Epithelial cell of proximal tubule (primary cell): ENCODE measurements around the gene KMT2B. TPM values are rescaled to one million over a fixed set of nuclear protein-coding genes. Genes with fewer than 3 reads are reported as not detected.
A peak's percentile ranks its signal among the peaks of the same experiment; 100 is the strongest.

ENCODE experiments used
- DNase-seq: peaks from one replicate; pipeline ENCODE4 v3.0.0-alpha.2; 2011; ENCODE audit warnings: low read depth
- H3K4me3 ChIP-seq: 2 replicates; pipeline ENCODE4 v1.5.1; 2011; ENCODE audit warnings: low read depth, mild to moderate bottlenecking, low read length
- total RNA-seq: library from RNA; depleted of rRNA; stranded (reverse); fragments of >200 nt; gene quantifications from 2 replicates; pipeline ENCODE4 v1.2.3, GENCODE V29; 2015
- TF ChIP-seq, protein P1 (sequence below): conservative IDR thresholded peaks from 2 replicates; pipeline ENCODE4 v1.5.1; 2012; ENCODE audit warnings: low read depth, mild to moderate bottlenecking, low read length

KMT2B gene
- total RNA-seq, 1 donor from 2014 or later, result 20.2 TPM

DNA sequence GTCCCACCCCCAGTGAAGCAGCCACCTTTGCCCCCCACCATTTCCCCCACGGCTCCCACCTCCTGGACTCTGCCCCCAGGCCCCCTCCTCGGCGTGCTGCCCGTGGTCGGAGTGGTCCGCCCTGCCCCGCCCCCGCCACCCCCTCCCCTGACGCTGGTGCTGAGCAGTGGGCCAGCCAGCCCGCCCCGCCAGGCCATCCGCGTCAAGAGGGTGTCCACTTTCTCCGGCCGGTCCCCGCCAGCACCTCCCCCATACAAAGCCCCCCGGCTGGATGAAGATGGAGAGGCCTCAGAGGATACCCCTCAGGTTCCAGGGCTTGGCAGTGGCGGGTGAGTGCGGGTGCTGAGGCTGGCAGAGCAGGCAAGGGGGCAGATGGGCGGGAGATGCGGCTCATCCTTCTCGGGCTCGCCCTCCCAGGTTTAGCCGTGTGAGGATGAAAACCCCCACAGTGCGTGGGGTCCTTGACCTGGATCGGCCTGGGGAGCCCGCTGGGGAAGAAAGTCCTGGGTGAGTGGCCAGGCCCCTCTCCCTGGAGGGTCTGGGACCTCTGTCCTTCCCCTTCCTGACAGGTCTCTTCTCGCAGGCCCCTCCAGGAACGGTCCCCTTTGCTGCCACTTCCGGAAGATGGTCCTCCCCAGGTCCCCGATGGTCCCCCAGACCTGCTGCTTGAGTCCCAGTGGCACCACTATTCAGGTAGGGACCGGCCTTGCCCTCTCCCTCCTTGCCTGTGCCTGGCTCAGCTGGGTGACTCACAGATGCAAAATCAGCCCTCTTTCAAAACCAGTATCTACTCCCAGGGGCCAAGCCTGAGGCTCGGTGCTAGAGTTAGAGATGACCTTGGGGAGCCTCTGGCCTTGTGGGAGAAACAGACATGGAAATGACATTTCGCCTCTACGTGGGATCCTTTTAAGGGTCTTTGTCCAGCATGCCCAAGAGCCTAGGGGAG is 15.7 kb downstream of the KMT2B start:
- no peak overlapping the region for H3K4me3 ChIP-seq
- TF ChIP-seq, protein P1, sequence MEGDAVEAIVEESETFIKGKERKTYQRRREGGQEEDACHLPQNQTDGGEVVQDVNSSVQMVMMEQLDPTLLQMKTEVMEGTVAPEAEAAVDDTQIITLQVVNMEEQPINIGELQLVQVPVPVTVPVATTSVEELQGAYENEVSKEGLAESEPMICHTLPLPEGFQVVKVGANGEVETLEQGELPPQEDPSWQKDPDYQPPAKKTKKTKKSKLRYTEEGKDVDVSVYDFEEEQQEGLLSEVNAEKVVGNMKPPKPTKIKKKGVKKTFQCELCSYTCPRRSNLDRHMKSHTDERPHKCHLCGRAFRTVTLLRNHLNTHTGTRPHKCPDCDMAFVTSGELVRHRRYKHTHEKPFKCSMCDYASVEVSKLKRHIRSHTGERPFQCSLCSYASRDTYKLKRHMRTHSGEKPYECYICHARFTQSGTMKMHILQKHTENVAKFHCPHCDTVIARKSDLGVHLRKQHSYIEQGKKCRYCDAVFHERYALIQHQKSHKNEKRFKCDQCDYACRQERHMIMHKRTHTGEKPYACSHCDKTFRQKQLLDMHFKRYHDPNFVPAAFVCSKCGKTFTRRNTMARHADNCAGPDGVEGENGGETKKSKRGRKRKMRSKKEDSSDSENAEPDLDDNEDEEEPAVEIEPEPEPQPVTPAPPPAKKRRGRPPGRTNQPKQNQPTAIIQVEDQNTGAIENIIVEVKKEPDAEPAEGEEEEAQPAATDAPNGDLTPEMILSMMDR, result no peak
- DNase-seq, result no peak

DNA sequence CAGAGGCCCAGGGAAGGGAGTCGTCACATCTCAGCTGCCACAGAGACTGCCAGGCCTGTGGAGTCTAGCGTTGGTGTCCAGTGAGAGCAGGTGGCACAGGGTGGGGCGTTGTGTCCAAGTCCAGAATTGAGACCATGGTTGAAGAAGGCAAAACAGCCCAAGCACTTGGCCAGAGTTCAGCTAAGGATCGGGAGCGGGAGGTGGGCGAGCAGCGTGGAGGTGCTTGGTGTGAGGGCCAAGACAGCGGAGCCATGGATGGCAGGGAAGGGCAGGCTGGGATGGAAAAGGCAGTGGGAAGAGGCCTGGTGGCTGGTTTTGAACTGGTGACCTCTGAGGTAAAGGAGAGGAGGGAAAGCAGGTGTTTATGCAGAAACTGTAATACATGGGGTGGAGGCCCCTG is 16.5 kb downstream of the KMT2B start:
- DNase-seq, result no peak
- H3K4me3 ChIP-seq, result no peak overlapping the region
- TF ChIP-seq, protein P1, result no peak

DNA sequence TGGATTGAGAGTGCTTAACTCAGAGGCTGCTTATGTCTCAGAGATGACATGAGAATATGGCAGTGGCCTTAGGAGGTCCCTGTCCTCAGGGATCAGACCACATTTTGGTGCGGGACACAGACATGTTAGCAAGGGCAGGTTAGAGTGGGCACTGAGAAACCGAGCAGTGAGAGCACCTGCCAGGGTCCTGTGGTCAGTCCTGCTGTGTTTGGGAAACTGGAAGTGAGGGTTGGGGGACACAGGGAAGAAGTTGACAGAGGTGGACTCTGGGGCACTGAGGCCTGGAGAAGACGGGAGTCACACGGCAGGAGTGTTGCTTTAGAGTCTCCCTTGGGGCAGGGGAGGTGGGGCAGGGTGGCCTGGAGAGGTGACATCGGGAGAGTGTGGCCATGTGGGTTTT is 17.1 kb downstream of the KMT2B start:
- H3K4me3 ChIP-seq, result no peak overlapping the region
- no peak for DNase-seq
- TF ChIP-seq, protein P1, result no peak

DNA sequence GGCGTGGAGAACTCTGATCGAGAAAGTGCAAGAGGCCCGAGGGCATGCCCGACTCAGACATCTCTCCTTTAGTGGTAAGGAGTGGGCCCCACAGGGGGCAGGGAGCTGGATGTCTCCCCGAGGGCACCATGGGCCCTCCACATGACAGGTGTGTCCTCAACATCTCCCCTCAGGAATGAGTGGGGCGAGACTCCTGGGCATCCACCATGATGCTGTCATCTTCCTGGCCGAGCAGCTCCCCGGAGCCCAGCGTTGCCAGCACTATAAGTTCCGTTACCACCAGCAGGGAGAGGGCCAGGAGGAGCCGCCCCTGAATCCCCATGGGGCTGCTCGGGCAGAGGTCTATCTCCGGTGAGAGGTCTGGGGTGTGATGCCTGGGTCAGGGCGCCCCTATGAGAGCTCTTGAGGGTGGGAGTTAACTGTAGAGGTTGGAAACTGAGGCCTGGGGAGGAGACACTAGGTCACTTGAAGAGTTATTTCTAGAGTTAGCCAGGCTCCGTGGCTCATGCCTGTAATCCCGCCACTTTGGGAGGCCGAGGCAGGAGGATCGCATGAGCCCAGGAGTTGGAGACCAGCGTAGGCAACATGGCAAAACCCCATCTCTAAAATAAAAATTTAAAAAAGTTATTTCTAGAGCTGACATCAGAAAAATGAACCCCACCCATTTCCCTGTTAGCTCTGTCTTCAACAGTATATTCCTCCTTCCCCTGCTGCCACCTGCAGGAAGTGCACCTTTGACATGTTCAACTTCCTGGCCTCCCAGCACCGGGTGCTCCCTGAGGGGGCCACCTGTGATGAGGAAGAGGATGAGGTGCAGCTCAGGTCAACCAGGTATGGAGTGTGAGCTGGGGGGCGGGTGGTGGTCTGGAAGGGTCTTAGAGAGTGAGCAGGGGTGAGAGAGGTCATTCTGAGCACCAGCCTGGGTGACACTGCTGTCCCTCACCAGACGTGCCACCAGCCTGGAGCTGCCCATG is 19.4 kb downstream of the KMT2B start:
- TF ChIP-seq, protein P1, result peak; percentile 40
- no peak for DNase-seq
- no peak overlapping the region for H3K4me3 ChIP-seq

DNA sequence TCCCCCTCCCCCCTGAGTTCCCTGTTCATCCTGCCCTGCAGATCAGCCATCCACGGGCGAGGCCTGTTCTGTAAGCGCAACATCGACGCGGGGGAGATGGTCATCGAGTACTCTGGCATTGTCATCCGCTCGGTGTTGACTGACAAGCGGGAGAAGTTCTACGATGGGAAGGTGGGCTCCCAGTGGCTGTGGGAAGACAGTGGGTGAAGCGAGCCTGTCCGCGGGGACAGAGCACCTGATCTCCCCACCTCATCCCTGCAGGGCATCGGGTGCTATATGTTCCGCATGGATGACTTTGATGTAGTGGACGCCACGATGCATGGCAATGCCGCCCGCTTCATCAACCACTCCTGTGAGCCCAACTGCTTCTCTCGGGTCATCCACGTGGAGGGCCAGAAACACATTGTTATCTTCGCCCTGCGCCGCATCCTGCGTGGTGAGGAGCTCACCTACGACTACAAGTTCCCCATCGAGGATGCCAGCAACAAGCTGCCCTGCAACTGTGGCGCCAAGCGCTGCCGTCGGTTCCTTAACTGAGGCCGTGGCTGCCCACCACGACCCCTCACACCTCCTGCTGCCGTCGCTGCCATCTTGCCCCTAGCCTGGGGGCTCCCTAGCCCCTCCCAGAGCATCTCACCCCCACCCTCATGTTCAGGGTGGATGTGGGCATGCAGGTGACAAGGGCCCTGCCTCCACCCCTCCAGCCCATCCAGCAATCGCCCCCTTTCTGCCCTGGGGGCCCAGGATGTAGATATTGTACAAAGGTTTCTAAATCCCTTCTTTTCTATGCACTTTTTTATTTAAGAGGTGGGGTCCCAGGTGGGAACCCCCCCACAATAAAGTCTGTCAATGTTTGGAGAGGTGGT is 20.5 kb downstream of the KMT2B start:
- no peak overlapping the region for H3K4me3 ChIP-seq
- TF ChIP-seq, protein P1, result no peak
- no peak for DNase-seq

DNA sequence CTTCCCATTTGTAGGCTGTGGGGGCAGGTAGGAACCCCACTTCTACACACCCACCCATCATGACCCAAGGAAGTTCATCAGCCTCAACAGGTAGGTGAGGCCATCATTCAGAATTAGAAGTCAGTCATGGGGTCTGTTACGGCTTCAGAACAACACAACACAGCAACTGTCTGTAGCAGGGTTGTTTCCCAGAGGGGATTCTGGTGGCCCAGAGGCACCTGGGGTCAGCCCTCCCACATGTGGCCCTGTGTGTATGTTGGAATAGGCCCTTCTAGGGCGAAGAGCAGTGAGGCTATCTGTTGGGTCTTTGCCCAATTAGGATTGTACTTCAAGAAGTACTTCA is 21.1 kb downstream of the KMT2B start:
- H3K4me3 ChIP-seq, result no peak overlapping the region
- DNase-seq, result no peak
- TF ChIP-seq, protein P1, result no peak
